T-helper 9 cell (primary cell): ENCODE measurements around the gene TNS1.
"Not testable (repeated sequence)": the region's sequence is repeated elsewhere in the genome, so short reads cannot be mapped to it uniquely, and the experiment has no call there.

ENCODE experiments used
- DNase-seq: peaks from one replicate; pipeline ENCODE4 v3.0.0-alpha.2; 2020

TNS1 gene

DNA sequence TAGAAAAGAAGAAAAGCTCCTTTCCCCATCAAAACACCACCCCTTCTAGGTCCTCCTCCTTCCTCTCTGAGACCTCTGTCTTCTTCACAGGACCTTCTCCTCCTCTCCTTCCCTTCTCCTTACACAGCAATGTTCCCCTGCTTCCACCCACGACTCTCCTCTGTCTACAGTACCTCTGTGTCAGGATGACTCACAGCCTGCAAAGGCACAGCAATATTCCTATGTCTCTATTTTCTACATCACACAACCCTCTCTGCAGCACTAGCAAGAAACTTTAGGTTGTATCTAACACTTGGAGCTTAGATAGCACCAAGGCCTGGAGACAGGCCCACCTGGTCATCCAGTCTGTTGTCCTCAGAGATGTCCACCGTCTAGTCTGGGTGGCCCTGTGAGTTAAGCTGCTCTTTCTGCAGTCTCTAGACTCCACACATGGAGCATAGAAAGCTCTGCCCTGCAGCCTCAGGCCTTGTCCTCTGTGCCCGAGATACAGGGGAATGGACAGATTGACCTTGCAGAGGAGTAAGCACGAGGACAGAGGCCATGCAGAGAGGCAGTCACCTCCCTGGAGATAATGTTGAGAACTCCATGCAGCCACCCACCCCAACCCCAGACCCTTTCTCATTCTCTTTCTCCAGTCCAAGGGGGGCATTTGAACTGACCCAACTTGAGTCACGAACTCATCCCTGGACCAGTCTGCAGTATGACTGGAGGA is 212.0 kb downstream of the TNS1 start:
- DNase-seq, result no peak

DNA sequence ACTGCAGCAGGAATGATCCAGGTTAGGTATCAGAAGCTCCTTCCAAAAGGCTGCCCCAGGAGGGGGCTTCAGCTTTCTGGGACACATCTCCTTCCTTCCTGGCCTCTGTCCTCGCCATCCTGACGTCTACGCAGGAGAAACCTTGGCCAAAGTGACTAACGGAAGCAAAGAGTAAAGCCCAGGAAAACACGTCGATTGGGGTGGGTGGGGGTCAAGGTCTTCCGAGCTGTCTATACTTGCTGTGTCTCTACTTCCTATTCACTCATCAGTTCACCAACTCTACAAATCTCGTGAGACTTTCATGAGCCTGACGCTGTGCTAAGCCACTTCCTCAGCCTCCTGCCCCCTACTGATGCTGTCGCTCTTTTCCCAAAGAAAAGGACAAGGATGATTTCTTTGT is 212.6 kb downstream of the TNS1 start:
- no peak for DNase-seq

DNA sequence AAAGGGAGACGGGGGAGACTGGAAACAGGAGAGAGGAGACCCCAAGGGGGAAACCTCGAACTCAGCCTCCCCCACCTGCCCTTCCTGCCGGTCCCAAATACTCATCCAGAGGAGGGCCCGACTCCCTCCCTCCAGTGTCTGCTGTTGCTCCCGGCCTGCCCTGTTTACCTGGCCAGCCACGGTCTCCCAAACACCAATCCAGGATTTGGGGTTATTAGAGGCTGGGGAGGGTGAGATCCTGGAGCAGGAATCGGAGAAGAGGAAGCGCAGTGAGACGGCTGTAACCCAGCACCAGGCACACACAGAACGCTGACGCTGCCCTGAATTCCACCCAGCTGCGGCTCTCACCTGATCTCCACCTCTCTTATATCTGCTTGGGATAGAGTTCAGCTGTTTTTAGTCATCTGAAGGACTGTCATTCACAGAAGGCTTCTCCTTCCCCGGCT is 213.0 kb downstream of the TNS1 start:
- DNase-seq, result no peak

DNA sequence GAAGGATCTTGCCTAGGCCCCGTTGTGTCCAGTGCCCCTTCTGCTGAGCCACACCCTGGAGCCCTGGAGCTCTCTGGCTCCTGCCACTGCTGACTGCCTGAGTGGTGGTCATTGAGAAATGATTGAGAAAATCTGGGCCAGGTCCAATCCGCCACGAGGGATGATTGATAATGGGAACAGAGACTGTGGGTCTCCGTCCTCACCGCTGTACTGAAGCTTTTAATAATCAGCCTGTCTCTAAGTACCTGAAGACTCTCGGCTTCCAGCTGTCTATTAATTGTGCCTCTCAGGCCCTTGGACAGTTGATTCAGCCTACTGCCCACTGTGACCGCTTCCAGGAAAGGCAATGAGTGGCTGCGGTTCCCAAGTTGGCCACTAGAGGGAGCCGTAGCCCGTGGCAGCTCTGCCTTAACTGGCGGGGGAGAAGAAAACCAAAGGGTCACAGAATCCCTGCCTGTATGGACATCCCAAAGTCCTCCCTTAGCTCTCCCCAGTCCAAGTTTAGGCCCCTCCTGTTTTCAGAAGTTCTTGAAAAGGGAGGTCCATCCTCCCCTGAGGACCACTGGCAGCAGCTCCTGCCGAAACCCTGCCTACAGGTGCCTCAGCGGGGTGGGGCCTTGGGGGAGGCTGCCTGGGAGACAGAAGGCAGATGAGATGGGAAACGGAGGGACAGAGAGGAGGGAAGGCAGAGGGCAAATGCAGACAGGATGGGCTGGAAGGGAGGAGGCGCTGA is 213.6 kb downstream of the TNS1 start:
- DNase-seq, result peak; percentile 67

DNA sequence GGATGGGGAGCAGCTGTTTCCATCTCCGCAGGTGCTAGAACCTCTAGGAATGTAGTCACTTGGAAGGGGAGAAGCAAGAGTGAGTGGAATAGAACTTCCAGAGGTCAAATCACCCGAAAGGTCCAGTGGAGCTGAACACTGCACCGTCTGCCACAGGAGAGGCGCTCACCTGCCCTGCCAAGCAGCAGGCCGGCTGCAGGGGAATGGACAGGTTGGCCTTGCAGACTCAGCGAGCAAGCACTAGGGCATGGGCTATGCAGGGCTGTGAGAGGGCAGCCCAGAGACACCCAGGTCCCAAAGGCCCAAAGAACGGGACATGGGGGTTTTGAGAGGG is 214.2 kb downstream of the TNS1 start:
- no peak for DNase-seq

DNA sequence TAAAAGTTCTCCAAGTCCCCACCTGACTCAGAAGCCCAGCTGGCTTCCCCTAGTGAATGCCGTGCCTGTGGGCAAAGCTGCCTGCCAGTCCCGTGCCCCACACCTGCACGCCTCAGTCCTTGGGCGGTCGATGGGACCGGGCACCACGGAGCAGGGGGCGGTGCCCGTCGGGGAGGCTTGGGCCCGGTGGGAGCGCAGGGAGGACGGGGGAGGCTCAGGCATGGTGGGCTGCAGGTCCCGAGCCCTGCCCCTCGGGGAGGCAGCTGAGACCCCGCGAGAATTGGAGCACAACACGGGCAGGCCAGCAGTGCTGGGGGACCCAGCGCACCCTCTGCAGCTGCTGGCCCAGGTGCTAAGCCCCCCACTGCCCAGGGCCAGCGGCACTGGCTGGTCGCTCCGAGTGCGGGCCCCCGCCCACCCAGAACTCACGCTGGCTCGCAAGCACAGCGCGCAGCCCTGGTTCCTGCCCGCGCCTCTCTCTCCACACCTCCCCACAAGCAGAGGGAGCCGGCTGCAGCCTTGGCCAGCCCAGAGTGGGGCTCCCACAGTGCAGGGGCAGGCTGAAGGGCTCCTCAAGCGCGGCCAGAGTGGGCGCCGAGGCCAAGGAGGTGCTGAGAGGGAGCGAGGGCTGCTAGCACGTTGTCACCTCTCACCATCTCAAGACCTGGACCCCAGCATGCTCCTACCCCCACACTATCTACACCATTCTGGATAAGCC is 215.5 kb downstream of the TNS1 start:
- DNase-seq, result no peak

DNA sequence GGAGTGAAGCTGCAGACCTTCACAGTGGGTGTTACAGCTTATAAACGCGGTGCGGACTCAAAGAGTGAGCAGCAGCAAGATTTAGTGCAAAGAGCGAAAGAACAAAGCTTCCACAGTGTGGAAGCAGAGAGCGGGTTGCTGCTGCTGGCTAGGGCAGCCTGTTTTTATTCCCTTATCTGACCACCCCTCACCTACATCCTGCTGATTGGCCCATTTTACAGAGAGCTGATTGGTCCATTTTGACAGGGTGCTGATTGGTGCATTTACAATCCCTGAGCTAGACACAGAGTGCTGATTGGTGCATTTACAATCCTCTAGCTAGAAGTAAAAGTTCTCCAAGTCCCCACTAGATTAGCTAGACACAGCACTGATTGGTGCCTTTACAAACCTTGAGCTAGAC is 216.2 kb downstream of the TNS1 start:
- DNase-seq, result not testable (repeated sequence)

DNA sequence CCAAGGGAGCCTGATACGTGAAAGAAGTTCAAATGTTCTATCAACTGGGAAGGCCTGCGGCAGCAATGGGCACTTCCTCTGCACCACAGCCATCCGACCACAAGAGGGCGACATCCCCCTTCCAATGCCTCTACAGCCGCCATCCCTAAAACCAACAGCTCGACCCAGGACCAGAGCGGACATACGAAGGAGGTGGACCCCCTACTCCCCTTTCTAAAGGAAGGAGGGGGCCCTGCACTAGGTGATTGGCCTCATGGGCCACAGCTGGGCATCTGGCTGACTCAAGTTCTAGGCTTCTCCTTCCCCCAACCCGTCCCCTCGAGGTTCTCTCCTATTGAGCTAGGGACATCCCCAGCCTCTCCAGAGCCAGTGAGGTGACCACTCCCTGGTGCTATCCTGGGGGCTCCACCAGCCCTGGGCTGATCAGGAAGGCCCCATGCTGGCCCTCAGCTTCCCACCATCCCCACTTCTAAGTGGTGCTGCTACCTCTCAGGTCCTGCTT is 217.2 kb downstream of the TNS1 start:
- peak; percentile 65 for DNase-seq

DNA sequence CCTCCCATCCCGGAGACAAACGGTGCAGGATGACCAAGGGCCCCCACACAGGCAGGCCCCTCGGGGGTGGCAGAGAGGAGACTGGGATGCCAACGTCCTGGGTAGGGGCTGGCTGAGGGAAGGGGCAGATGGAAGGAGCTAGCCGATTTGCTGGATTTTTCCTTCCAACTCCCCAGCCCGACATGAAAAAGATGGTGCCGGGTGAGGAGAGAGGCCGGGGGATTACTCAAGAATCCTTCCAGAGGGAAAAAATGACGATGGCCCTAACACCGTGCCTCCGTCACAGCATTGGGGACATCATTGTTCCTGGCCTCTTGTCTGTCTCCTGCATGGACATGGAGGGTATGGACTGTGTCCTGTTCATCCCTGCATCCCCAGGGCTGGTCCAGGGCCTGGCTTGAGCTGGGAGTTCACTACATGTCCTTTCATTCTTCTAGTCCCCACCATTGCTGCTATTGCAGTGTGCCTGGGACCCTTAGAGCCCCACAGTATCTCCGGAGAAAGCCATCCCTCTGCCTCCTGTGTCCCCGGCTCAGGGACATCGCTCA is 217.7 kb downstream of the TNS1 start:
- no peak for DNase-seq

DNA sequence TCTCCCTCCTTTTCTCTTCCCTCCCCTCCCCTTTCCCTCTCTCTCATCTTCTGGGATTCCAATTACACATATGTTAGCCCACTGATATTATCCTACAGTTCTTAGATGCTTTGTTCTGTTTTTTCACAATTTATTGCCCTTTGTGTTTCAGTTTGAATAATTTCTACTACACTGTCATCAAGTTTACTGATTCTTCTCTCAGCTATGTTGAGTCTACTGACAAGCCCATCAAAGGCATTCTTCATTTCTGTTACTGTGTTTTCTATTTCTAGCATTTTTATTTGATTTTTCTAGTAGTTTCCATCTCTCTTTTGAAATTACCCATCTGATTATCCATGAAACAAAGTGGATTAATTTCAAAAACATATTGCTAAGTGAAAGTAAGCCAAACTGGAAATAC is 219.6 kb downstream of the TNS1 start:
- DNase-seq, result no peak

DNA sequence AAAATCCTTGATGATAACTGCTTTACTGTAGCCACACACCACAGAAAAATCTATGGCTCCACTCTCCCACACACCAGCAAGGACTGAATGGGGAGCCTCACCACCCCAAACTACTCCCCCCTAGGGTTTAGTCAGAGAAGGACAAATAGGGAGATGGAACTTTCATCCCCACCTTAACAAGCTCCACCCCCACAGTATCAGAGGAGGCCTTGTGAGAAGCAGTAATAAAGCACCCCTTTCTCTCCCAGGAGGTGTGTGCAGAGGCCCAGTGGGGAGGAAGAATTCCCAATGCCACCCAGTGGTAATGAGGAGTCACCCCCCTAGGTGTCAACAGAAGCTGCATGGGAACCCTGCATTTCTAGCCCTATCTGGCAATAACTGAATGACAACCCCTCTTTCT is 224.9 kb downstream of the TNS1 start:
- DNase-seq, result no peak

DNA sequence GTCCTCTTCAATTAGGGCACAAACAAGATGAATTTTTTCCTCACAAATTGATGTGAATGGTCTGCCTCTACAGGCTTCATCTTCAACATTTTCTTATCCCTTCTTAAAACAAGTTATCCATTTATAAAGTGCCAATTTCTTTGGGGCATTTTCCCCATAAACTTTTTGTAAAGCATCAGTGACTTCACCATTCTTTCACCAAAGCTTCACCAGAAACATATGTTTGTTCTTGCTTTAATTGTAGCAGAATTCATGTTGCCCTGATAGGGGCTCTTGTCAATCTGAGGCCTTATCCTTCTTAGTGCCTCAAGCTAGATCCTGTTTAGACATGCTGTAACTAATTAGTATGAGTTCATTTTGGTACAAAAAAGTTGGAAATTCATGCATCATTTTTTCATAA is 226.2 kb downstream of the TNS1 start:
- DNase-seq, result no peak

DNA sequence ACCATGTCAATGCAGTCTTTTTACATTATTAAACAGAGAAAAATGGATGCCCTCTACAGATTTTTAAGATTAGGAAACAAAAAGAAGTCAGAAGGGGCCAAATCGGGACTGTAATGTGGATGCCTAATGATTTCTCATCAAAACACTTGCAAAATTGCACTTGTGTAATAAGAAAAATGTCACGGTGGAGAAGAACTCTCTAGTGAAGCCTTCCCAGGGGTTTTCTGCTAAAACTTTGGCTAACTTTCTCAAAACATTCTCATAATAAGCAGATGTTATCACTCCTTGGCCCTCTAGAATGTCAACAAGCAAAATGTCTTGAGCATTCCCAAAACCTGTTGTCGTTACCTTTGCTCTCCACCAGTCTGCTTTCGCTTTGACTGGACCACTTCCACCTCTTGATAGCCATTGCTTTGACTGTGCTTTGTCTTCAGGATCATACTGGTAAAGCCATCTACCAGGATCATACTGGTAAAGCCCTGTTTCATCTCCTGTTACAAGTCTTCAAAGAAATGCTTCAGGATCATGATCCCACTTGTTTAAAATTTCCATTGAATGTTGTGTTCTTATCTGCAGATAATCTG is 226.8 kb downstream of the TNS1 start:
- no peak for DNase-seq

DNA sequence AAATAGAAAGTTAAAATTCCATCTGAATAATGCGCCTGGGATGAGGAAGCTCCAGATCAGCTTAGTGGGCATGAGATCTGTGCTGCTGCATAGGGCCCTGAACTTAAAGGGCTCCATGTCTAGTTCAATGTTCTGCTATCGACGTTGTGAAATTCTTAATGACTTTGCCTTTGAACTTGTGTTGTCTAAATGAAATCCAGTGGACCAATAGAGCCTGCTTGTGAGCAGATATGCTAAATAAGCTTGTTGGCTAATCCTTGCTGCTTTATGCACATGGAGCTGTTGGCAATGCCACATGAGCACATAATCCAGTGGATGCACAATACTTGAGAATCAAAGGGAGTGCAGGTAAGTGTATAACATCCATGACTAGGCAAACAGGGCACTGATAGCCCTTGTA is 228.6 kb downstream of the TNS1 start:
- DNase-seq, result no peak

DNA sequence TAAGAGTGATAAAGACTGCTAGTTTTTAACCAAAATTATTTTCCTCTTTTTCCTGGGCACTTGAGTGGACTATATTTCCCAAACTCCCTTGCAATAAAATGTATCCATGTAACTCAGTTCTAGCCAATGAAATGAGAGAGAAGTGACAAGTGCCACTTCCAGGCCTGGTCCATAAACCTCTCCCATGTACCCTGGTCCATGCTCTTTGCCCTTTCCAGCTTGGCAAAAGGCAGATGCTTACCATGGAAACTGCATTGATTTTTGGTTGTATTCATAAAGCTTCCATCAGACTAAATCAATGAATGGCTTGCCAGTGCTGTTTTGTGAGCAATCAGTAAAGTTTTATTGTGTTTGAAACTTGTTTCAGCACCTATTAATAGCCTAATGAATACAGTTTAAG is 229.3 kb downstream of the TNS1 start:
- no peak for DNase-seq

DNA sequence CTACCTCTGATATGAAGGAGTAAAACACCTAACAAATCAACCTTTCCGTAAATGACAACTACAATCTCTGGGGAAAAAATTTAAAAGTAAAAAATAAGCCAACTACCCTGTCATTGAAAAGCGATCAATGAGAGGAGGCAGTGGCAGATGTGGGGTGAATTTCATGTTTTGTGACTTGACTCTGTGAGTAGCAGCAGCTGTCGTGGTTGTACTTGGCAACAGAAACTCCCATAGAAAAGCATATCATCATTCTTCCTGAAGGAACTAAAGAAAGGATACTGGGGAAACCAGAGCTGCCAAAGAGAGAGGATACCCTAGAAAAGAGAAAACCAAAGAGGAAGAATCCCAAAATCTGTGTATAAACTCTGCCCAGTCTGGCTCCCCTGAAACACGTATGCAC is 236.4 kb downstream of the TNS1 start:
- no peak for DNase-seq

DNA sequence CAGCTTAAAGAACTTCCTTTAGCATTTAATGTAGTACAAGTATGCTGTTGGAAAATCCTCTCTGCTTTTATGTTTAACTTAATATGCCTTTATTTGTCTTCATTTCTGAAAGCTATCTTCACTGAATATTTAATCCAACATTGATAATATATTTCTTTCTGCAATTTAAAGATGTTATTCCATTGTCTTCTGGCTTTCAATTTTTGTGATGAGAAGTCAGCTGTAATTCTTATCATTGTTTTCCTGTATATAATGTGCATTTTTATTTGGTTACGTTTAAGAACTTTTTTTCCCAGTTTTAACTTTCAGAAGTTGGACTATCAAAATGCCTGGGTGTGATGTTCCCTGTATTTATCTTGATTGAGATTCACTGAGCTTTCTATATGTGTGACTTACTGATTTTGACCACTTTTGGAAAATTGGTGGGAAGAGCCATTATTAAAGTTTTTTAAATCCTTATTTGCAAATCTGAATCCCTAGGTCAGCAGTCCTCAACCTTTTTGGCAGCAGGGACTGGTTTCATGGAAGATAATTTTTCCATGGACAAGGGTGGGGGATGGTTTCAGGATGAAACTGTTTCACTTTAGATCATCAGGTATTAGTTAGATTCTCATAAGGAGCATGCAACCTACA is 241.0 kb downstream of the TNS1 start:
- no peak for DNase-seq

DNA sequence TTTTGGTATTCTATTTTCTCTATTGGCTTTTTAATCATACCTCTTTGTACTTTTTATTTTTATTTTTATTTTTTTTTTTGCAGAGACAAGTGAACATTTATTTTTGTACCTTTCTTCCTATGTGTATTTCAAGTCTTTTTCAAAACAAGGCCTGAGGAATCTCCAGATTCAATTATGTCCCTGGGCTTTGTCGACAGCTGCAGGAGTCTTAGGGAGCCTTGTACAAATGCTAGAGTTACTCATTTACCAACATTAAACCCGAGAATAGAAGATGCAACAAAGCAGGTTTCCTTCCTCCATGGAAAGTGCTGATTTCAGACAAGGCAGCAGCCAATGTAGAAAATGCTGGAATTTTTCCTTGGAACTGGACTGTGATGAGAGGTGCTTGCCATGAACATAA is 242.8 kb downstream of the TNS1 start:
- DNase-seq, result no peak

DNA sequence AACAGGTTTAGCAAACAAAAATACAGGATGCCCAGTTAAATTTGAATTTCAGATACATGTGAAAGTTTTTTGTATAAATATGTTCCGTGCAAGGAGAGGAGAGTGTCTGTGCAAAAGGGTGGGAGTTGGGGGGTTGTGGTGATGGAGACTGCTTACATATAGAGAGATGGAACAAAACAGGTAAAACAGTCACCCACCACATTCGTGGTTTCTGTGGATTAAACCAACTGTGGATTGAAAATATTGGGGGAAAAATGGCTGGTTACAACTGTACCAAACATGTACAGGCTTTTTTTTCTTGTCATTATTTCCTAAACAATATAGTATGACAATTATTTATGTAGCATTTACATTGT is 245.7 kb downstream of the TNS1 start:
- DNase-seq, result no peak

DNA sequence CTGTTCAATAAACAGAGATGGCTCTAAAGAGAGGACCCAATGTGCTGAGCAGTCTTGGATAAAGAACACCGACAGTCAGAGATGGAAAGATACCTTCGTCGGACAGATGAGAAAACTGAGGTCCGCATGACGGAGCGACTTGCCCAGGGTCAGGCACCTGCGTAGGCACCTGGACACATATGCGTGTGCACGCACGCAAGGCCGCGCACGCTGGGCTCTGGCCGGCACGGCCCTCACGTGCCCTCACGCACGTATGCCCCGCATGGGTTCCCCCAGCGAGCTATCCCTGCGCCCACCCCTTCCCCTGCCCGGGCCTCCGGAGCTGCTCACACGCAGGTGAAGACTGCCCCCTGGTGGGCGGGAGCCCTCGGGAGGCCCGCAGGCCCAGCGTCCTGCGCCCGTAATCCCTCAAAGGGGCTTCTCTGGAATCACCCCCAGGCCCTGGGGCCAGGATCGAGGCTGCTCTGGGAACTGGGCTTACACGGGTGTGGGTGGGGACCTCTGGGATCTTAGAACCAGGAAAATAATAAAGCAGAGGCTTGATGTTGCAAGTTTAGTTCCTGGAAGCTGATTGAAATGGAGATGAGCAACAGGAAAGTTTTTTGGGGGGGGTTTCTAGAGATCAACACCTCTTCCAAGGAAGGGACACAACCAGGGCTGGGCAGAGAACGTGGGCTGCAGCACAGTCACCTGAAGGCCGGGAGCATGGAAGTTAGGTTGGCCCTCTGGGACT is 246.3 kb downstream of the TNS1 start:
- peak; percentile 59 for DNase-seq

DNA sequence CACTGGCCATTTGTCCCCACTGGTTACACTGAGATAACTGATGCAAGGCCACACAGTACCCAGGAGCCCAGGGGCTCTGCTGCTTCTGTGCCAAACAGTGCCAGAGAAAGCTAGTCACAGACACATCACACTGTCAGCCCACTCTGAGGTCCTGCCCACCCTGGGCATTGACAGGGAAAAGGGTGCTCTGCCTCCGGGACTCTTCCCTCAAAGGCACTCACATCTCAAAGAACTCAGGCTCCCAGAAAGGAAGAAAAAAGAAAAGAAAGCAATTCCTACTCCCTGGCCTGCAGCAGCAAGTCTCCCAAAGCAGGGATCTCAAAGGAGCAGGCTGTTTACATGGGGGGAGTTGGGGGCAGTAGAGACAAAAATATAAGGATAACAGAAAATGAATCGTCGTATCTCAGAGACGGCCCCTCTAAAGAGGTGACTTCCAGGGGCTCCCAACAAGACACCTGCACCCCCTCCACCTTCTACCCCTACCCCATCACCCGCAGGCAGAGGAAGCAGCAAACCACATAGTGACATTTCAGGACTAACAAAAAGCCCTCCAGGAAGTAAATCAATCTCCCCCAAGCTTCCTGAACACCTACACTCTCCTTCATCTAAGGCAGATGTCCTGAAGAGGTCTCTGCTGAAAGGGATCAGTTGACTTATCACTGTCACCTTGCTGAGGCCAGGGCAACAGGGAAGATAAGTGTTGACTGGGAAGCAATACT is 247.6 kb downstream of the TNS1 start:
- DNase-seq, result no peak
